H1 (cell line): Measurements from ENCODE around the gene POLR3H. TPM values are rescaled to one million over a fixed set of nuclear protein-coding genes. Genes with fewer than 3 reads are reported as not detected.

ENCODE experiments used
- CTCF ChIA-PET: fragments of 300-600 bp; sonication (Branson Sonifier 250); formaldehyde crosslinking; loops from one replicate; lab custom pipeline; 2021; ENCODE audit not compliant: partially characterized antibody; lab: Charles Lee
- POLR2A ChIA-PET: fragments of 300-600 bp; sonication (Branson Sonifier 250); formaldehyde crosslinking; loops from one replicate; lab custom pipeline; 2021; ENCODE audit warnings: inconsistent platforms; ENCODE audit not compliant: partially characterized antibody; lab: Charles Lee
- DNase-seq, 2 experiments: peaks; one replicate each; pipeline versions ENCODE4 v3.0.0 to v3.0.0-alpha.2; 2010 to 2022; ENCODE audit warnings: low spot score in 2 of 2, low read depth in 1 of 2, mixed read lengths in 1 of 2
- FAIRE-seq: peaks from 2 replicates; lab custom pipeline; 2011; peaks lifted over from hg19 to GRCh38; lab: Jason Lieb, UNC
- H2AFZ ChIP-seq: 2 replicates; pipeline ENCODE4 v1.8.1; 2012; ENCODE audit warnings: low read length, inconsistent platforms
- H2AK5ac ChIP-seq: 2 replicates; pipeline ENCODE4 v1.6.1; 2013; ENCODE audit warnings: low read depth, low read length
- H2BK120ac ChIP-seq: replicated peaks from 2 replicates; pipeline ENCODE3; 2013; ENCODE audit warnings: low read depth, low read length, inconsistent platforms
- H2BK12ac ChIP-seq: 2 replicates; pipeline ENCODE4 v1.6.1; 2013; ENCODE audit warnings: low read depth, low read length
- H2BK15ac ChIP-seq: 2 replicates; pipeline ENCODE4 v1.6.1; 2013; ENCODE audit warnings: low read length
- H2BK20ac ChIP-seq: 2 replicates; pipeline ENCODE4 v1.6.1; 2013; ENCODE audit warnings: low read length
- H2BK5ac ChIP-seq: 2 replicates; pipeline ENCODE4 v1.6.1; 2013; ENCODE audit warnings: low read depth, low read length
- H3K14ac ChIP-seq: 2 replicates; pipeline ENCODE4 v1.6.1; 2013; ENCODE audit warnings: inconsistent platforms; ENCODE audit not compliant: insufficient read length
- H3K18ac ChIP-seq: 2 replicates; pipeline ENCODE4 v1.6.1; 2013; ENCODE audit warnings: low read length; ENCODE audit errors: extremely low read depth
- H3K23ac ChIP-seq: 2 replicates; pipeline ENCODE4 v1.6.1; 2013; ENCODE audit warnings: inconsistent platforms; ENCODE audit not compliant: insufficient read length
- H3K23me2 ChIP-seq: 2 replicates; pipeline ENCODE4 v1.6.1; 2013; ENCODE audit warnings: low read depth, low read length
- H3K27ac ChIP-seq: 2 replicates; pipeline ENCODE4 v1.6.1; 2011; ENCODE audit warnings: low read depth, low read length, inconsistent platforms
- H3K27me3 ChIP-seq, 4 experiments: replicated peaks in 1 of 4; 1 replicate in 1 of 4; 2 replicates in 3 of 4; pipeline versions ENCODE4 v1.6.1 to v1.8.1; 2011 to 2013; ENCODE audit warnings: low read length in 3 of 4, mild to moderate bottlenecking in 3 of 4, inconsistent platforms in 2 of 4, mixed read lengths in 2 of 4, moderate library complexity in 1 of 4; ENCODE audit not compliant: control insufficient read depth in 3 of 4, insufficient read depth in 3 of 4; ENCODE audit errors: extremely low read depth in 1 of 4
- H3K36me3 ChIP-seq, 4 experiments: 2 replicates each; pipeline versions ENCODE4 v1.6.1 to v1.8.1; 2011 to 2013; ENCODE audit warnings: mild to moderate bottlenecking in 4 of 4, low read length in 3 of 4, moderate library complexity in 2 of 4, control low read depth in 1 of 4, inconsistent platforms in 1 of 4; ENCODE audit not compliant: insufficient read depth in 4 of 4, control insufficient read depth in 2 of 4
- H3K4ac ChIP-seq: replicated peaks from 2 replicates; pipeline ENCODE3; 2013; ENCODE audit warnings: low read length, low read depth, mixed read lengths, inconsistent platforms; ENCODE audit not compliant: insufficient read length
- H3K4me1 ChIP-seq, 4 experiments: replicated peaks in 1 of 4; 1 replicate in 1 of 4; 2 replicates in 3 of 4; pipeline versions ENCODE4 v1.6.1 to v1.8.1; 2011 to 2013; ENCODE audit warnings: low read length in 3 of 4, inconsistent platforms in 2 of 4, mixed read lengths in 1 of 4; ENCODE audit not compliant: insufficient read depth in 4 of 4, control insufficient read depth in 3 of 4
- H3K4me2 ChIP-seq, 2 experiments: 2 replicates each; pipeline versions ENCODE4 v1.6.1 to v1.8.1; 2011 to 2013; ENCODE audit warnings: low read depth in 2 of 2, low read length in 2 of 2, control low read depth in 1 of 2, inconsistent platforms in 1 of 2, mild to moderate bottlenecking in 1 of 2; ENCODE audit not compliant: insufficient read depth in 1 of 2
- H3K4me3 ChIP-seq, 4 experiments: fragments of 200-600, 300-600 bp in 1 of 4; sonication (generic), shearing (Covaris generic), sonication (Bioruptor Twin) in 1 of 4; 2 replicates each; pipeline versions ENCODE4 v1.5.1 to v1.8.1; 2011 to 2016; ENCODE audit warnings: low read length in 4 of 4, low read depth in 3 of 4, control low read depth in 2 of 4, inconsistent platforms in 2 of 4, mild to moderate bottlenecking in 2 of 4, mixed read lengths in 1 of 4, moderate library complexity in 1 of 4; ENCODE audit not compliant: insufficient read depth in 2 of 4; ENCODE audit errors: extremely low read depth in 1 of 4
- H3K56ac ChIP-seq: replicated peaks from 2 replicates; pipeline ENCODE3; 2013; ENCODE audit warnings: low read depth, mild to moderate bottlenecking, mixed read lengths, low read length, inconsistent platforms; ENCODE audit not compliant: insufficient read length
- H3K79me1 ChIP-seq: 2 replicates; pipeline ENCODE4 v1.6.1; 2013; ENCODE audit warnings: low read depth, low read length, control low read depth
- H3K79me2 ChIP-seq, 2 experiments: 2 replicates each; pipeline versions ENCODE4 v1.6.1 to v1.8.1; 2012 to 2013; ENCODE audit warnings: low read length in 2 of 2, mild to moderate bottlenecking in 2 of 2, inconsistent platforms in 1 of 2; ENCODE audit not compliant: insufficient read depth in 2 of 2, control insufficient read depth in 1 of 2
- H3K9ac ChIP-seq, 4 experiments: replicated peaks in 1 of 4; 1 replicate in 1 of 4; 2 replicates in 3 of 4; pipeline versions ENCODE4 v1.6.1 to v1.8.1; 2011 to 2013; ENCODE audit warnings: low read depth in 3 of 4, low read length in 3 of 4, control low read depth in 2 of 4, mild to moderate bottlenecking in 2 of 4, moderate library complexity in 2 of 4, inconsistent platforms in 1 of 4; ENCODE audit errors: extremely low read depth in 1 of 4
- H3K9me3 ChIP-seq, 2 experiments: 2 replicates each; pipeline versions ENCODE4 v1.6.1 to v1.8.1; 2012 to 2013; ENCODE audit warnings: mild to moderate bottlenecking in 2 of 2, moderate library complexity in 2 of 2, control low read depth in 1 of 2, inconsistent platforms in 1 of 2, low read depth in 1 of 2, low read length in 1 of 2, mixed read lengths in 1 of 2; ENCODE audit not compliant: insufficient read depth in 2 of 2
- H4K20me1 ChIP-seq, 2 experiments: replicated peaks in 1 of 2; 2 replicates each; pipeline versions ENCODE3 to v1.8.1; 2011 to 2013; ENCODE audit warnings: inconsistent platforms in 2 of 2, low read length in 2 of 2, mild to moderate bottlenecking in 1 of 2; ENCODE audit not compliant: insufficient read depth in 2 of 2, control insufficient read depth in 1 of 2
- H4K5ac ChIP-seq: 2 replicates; pipeline ENCODE4 v1.6.1; 2013; ENCODE audit warnings: low read length, low read depth, mixed read lengths, inconsistent platforms; ENCODE audit not compliant: insufficient read length
- H4K8ac ChIP-seq: 2 replicates; pipeline ENCODE4 v1.8.0; 2013; ENCODE audit warnings: mild to moderate bottlenecking, moderate library complexity, low read length, inconsistent platforms; ENCODE audit not compliant: insufficient read depth; ENCODE audit errors: extremely low read depth
- H4K91ac ChIP-seq: replicated peaks from 2 replicates; pipeline ENCODE3; 2013; ENCODE audit warnings: low read length, mixed read lengths, inconsistent platforms; ENCODE audit not compliant: insufficient read length
- POLR2AphosphoS5 ChIP-seq: IDR thresholded peaks from 2 replicates; pipeline ENCODE4 v1.6.1; 2011; ENCODE audit warnings: low read depth, low read length
- RAD21 ChIP-seq, 2 experiments: IDR thresholded peaks in 1 of 2; conservative IDR thresholded peaks in 1 of 2; 2 replicates each; pipeline ENCODE4 v1.6.1; 2011; ENCODE audit warnings: low read depth in 2 of 2, low read length in 2 of 2, improper control_type of control experiment in 1 of 2, inconsistent platforms in 1 of 2, mild to moderate bottlenecking in 1 of 2, moderate library complexity in 1 of 2
- WGBS, 2 experiments: shearing (Covaris generic) in 1 of 2; methylation state at CpG; one replicate each; pipeline versions ENCODE4 v1.1.6 to v1.1.7; 2013 to 2015; ENCODE audit warnings: low lambda C conversion rate in 2 of 2, mixed read lengths in 2 of 2, inconsistent platforms in 1 of 2, low coverage in 1 of 2, missing lambda C conversion rate in 1 of 2; ENCODE audit not compliant: insufficient replicate concordance in 2 of 2, insufficient coverage in 1 of 2, insufficient read length in 1 of 2; ENCODE audit errors: extremely low coverage in 1 of 2, missing lambda C conversion rate in 1 of 2; 5-methylcytosine and 5-hydroxymethylcytosine counted together
- polyA plus RNA-seq, 7 experiments: library from polyadenylated mRNA; depleted of rRNA in 3 of 7; stranded (reverse) in 5 of 7; unstranded in 2 of 7; fragments of >200 nt in 5 of 7; fragments of 200-250 nt in 2 of 7; gene quantifications; 1 replicate in 5 of 7; 2 replicates in 1 of 7; 4 replicates in 1 of 7; pipeline versions ENCODE4 v1.2.1 to v1.2.3, GENCODE V29; 2011 to 2013; ENCODE audit warnings: missing spikeins in 2 of 7, mixed read lengths in 2 of 7
- total RNA-seq: library from RNA; stranded (reverse); fragmentation: NEBNext Ultra II Directional; extraction: Animal tissue kit (Norgen Biotek cat#: 25700); gene quantifications from 2 replicates; pipeline ENCODE4 v1.2.1, GENCODE V29; 2021

POLR3H gene
- total and polyA plus RNA-seq, 2 of the 8 experiments (the other 6 are each of a cell fraction or from before 2014, with no cell fraction given), result 29.7 to 39.2 TPM

- H3K36me3 ChIP-seq, result peaks cover 10 to 22% (median 15%) of the 10 kb centered on the region in 4 experiments; a peak in 7 of 8 replicates
- TF ChIP-seq POLR2AphosphoS5 (0 out of 2 replicates have a peak, but pooled peaks have one; percentile 32), RAD21 (IDR thresholded peaks at IDR 0.05 in 1 of 2, conservative IDR thresholded peaks at IDR 0.05 in 1 of 2; ENCODE audit: low read depth in 2 of 2, low read length in 2 of 2) (no peak)
- FAIRE-seq, result no peak
- H3K79me2 ChIP-seq, result peaks cover 0 to under 1% of the 10 kb centered on the region in 2 experiments; a peak in 1 of 4 replicates
- no peak overlapping the region for H3K14ac ChIP-seq
- no peak overlapping the region for H4K8ac ChIP-seq
- no peak overlapping the region for H2BK12ac ChIP-seq
- H3K18ac ChIP-seq, result no peak overlapping the region
- no peak overlapping the region for H3K56ac ChIP-seq
- H4K91ac ChIP-seq, result no peak overlapping the region
- no peak overlapping the region for H3K23ac ChIP-seq
- H2BK15ac ChIP-seq, result no peak overlapping the region
- H3K27me3 ChIP-seq, result no peaks in the 10 kb centered on the region
- no peak overlapping the region for H2AFZ ChIP-seq
- H3K27ac ChIP-seq, result no peak overlapping the region
- no peak overlapping the region for H2BK120ac ChIP-seq
- no peak overlapping the region for H3K4me2 ChIP-seq
- H3K4me3 ChIP-seq, result no peak overlapping the region
- peaks cover 5 to 22% of the 10 kb centered on the region in 2 experiments for H4K20me1 ChIP-seq
- WGBS, 2 experiments, result 95% methylated on average over 8 of the region's 8 CpGs; no CpG with 5 or more reads in 1 of the 2 experiments
- H2AK5ac ChIP-seq, result no peak overlapping the region
- POLR2A ChIA-PET, result interaction anchor here (0.9 to 2.6 kb wide), 5 partner anchors 7 to 148 kb away, joined by 3 to 5 read pairs (median 3); partner anchors contain the start of gene XRCC6
- H3K23me2 ChIP-seq, result no peaks in the 10 kb centered on the region
- DNase-seq, result no peak
- no peak overlapping the region for H4K5ac ChIP-seq
- no peaks in the 10 kb centered on the region for H3K9me3 ChIP-seq
- CTCF ChIA-PET, result interaction anchor here (1.0 to 2.0 kb wide), 9 partner anchors 8 to 132 kb away, joined by 3 to 16 read pairs (median 6); no protein-coding TSS in a partner anchor
- no peak overlapping the region for H2BK5ac ChIP-seq
- H3K9ac ChIP-seq, result no peak overlapping the region
- no peak overlapping the region for H3K4ac ChIP-seq
- H2BK20ac ChIP-seq, result no peak overlapping the region
- 0 out of 2 replicates have a peak, but pooled peaks cover 2% of the 10 kb centered on the region for H3K79me1 ChIP-seq
- peaks cover 0 to 7% (median 5%) of the 10 kb centered on the region in 4 experiments; a peak in 4 of 7 replicates for H3K4me1 ChIP-seq
Measured at GRCh38 chr22:41534219-41534618, 10.1 kb downstream of the POLR3H start.
